ENCODE data around the gene FAP.
A peak's percentile ranks its signal among the peaks of the same experiment; 100 is the strongest.

FAP gene

DNA sequence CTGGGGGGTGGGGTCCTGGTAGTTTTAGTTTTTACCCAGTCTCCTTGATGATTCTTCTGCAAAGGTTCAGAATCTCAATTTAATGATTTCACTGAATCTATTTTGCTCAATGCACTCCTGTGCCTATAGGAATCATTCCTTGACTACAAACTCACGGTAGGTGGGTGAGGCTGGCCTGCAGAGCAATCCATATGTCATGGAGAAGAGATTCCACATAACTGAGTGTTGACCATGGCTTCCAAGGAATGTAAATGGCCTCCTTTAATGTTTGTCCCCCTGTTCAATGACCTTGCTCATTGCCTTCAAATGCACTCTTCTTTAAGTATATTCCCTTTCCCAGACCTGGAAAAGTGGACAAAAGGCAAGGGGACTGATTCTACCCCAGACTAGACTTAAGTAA lies 12.5 kb downstream of the FAP start:
- H3K4me3 ChIP-seq (ENCODE audit: low read depth, low read length) = no peak overlapping the region
- TF ChIP-seq, protein P1, sequence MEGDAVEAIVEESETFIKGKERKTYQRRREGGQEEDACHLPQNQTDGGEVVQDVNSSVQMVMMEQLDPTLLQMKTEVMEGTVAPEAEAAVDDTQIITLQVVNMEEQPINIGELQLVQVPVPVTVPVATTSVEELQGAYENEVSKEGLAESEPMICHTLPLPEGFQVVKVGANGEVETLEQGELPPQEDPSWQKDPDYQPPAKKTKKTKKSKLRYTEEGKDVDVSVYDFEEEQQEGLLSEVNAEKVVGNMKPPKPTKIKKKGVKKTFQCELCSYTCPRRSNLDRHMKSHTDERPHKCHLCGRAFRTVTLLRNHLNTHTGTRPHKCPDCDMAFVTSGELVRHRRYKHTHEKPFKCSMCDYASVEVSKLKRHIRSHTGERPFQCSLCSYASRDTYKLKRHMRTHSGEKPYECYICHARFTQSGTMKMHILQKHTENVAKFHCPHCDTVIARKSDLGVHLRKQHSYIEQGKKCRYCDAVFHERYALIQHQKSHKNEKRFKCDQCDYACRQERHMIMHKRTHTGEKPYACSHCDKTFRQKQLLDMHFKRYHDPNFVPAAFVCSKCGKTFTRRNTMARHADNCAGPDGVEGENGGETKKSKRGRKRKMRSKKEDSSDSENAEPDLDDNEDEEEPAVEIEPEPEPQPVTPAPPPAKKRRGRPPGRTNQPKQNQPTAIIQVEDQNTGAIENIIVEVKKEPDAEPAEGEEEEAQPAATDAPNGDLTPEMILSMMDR (IDR thresholded peaks at IDR 0.05; ENCODE audit: low read depth, low read length) = no peak
- TF ChIP-seq MYC (IDR thresholded peaks at IDR 0.05; ENCODE audit: low read depth, low read length) = no peak
- TF ChIP-seq MAX (IDR thresholded peaks at IDR 0.05; ENCODE audit: low read depth, low read length) = no peak
- no peak for TF ChIP-seq POLR2A (IDR thresholded peaks at IDR 0.05; ENCODE audit: extremely low read depth, insufficient read length)
- DNase-seq (ENCODE audit: low read depth) = no peak

- no peak overlapping the region for H3K4me3 ChIP-seq (ENCODE audit: low read depth, low read length)
- DNase-seq (ENCODE audit: low read depth) = no peak
Measured at GRCh38 chr2:162226836-162227235, 16.4 kb downstream of the FAP start.

DNA sequence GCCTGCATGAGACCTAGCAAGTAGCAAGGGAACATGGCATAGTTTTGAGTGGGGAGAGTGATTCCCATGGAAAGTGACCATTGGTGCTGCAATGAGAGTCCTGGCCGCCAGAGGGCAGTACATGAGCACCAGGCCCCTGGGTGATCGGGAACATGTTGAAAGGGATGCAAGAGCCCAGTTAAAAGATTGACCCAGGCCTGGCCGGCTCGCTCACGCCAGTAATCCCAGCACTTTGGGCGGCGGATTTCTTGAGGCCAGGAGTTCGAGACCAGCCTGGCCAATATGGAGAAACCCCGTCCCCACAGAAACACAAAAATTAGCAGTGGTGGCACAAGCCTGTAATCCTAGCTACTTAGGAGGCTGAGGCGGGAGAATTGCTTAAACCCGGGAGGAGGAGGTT lies 22.2 kb downstream of the FAP start:
- TF ChIP-seq MAX (IDR thresholded peaks at IDR 0.05; ENCODE audit: low read depth, low read length) (no peak), POLR2A (IDR thresholded peaks at IDR 0.05; ENCODE audit: extremely low read depth, insufficient read length) (no peak), MYC (IDR thresholded peaks at IDR 0.05; ENCODE audit: low read depth, low read length) (no peak; the same call in 1 of the 2 replicates)
- TF ChIP-seq, protein P1 (IDR thresholded peaks at IDR 0.05; ENCODE audit: low read depth, low read length) = peak; percentile 88
- no peak overlapping the region for H3K4me3 ChIP-seq (ENCODE audit: low read depth, low read length)
- DNase-seq (ENCODE audit: low read depth) = peak; percentile 66

More at GRCh38 chr2:162226836-162227235, 16.4 kb downstream of the FAP start:
- TF ChIP-seq POLR2A (IDR thresholded peaks at IDR 0.05; ENCODE audit: extremely low read depth, insufficient read length) = no peak
- TF ChIP-seq, protein P1 (IDR thresholded peaks at IDR 0.05; ENCODE audit: low read depth, low read length) = no peak
- TF ChIP-seq MYC (IDR thresholded peaks at IDR 0.05; ENCODE audit: low read depth, low read length) = no peak
- no peak for TF ChIP-seq MAX (IDR thresholded peaks at IDR 0.05; ENCODE audit: low read depth, low read length)

DNA sequence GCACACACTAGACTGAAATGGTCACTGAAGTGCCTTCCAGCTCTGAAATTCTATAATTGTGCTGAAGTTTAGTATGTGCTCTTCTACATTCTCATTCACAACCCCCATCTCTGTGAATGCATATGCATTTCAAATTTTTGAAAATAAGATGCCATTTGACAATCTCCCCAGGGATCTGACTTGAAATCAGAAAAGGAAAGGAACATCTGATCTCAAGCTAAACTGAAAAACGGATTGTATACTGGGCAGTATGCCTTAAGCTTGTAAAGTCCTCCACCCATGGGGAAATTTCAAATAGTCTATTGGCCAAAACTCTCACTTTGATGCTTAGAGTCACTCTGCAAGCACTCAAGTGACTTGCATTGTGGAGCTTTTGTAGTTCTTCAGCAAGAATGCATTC lies 22.9 kb downstream of the FAP start:
- no peak overlapping the region for H3K4me3 ChIP-seq (ENCODE audit: low read depth, low read length)
- TF ChIP-seq, protein P1 (IDR thresholded peaks at IDR 0.05; ENCODE audit: low read depth, low read length) = no peak
- no peak for TF ChIP-seq MAX (IDR thresholded peaks at IDR 0.05; ENCODE audit: low read depth, low read length)
- TF ChIP-seq MYC (IDR thresholded peaks at IDR 0.05; ENCODE audit: low read depth, low read length) = no peak
- no peak for TF ChIP-seq POLR2A (IDR thresholded peaks at IDR 0.05; ENCODE audit: extremely low read depth, insufficient read length)

GRCh38 chr2:162219426-162219825 lies 23.8 kb downstream of the FAP start:
- H3K4me3 ChIP-seq (ENCODE audit: low read depth, low read length) = no peak overlapping the region
- TF ChIP-seq MAX (IDR thresholded peaks at IDR 0.05; ENCODE audit: low read depth, low read length) (no peak), MYC (IDR thresholded peaks at IDR 0.05; ENCODE audit: low read depth, low read length) (no peak), POLR2A (IDR thresholded peaks at IDR 0.05; ENCODE audit: extremely low read depth, insufficient read length) (no peak)
- TF ChIP-seq, protein P1 (IDR thresholded peaks at IDR 0.05; ENCODE audit: low read depth, low read length) = no peak
- no peak for DNase-seq (ENCODE audit: low read depth)

More for the DNA sequence above, 22.9 kb downstream of the FAP start:
- DNase-seq (ENCODE audit: low read depth) = no peak

Data from NB4 (cell line).